AG04450 (cell line): ENCODE measurements around the gene MAN1B1. TPM values are rescaled to one million over a fixed set of nuclear protein-coding genes. Genes with fewer than 3 reads are reported as not detected.

Source experiments
- CTCF ChIA-PET: fragments of 300-600, 350-600 bp; formaldehyde crosslinking; extraction: SDS; loops from one replicate; lab custom pipeline; 2022; ENCODE audit warnings: antibody characterized with exemption, inconsistent platforms; lab: Charles Lee
- POLR2A ChIA-PET: fragments of 350-600 bp; formaldehyde crosslinking; extraction: SDS; loops from one replicate; lab custom pipeline; 2021; ENCODE audit warnings: antibody characterized with exemption, inconsistent platforms; lab: Yijun Ruan, JAX
- DNase-seq: peaks from one replicate; pipeline ENCODE4 v3.0.0-alpha.2; 2011; ENCODE audit warnings: low read depth, low spot score
- H3K27ac ChIP-seq: one replicate; pipeline ENCODE4 v1.5.1; 2012; ENCODE audit warnings: low read depth, low read length, control low read depth
- H3K27me3 ChIP-seq: one replicate; pipeline ENCODE4 v1.6.0; 2012; ENCODE audit warnings: low read length; ENCODE audit not compliant: control insufficient read depth, insufficient read depth
- H3K4me3 ChIP-seq: 2 replicates; pipeline ENCODE4 v1.5.1; 2011; ENCODE audit warnings: mild to moderate bottlenecking, low read depth, low read length, control low read depth
- H3K9me3 ChIP-seq: 2 replicates; pipeline ENCODE4 v1.5.1; 2012; ENCODE audit warnings: low read length; ENCODE audit not compliant: control insufficient read depth, insufficient read depth
- CTCF ChIP-seq: IDR thresholded peaks from 2 replicates; pipeline ENCODE4 v1.5.1; 2011; ENCODE audit warnings: low read depth, low read length, control low read depth, inconsistent platforms
- polyA plus RNA-seq: library from polyadenylated mRNA; depleted of rRNA; stranded (reverse); fragments of >200 nt; gene quantifications from 2 replicates; pipeline ENCODE4 v1.2.3, GENCODE V29; 2011

MAN1B1 gene
- polyA plus RNA-seq, 1 experiment: 40.8 TPM

- CTCF ChIA-PET: no interaction called here
These were observed 12.4 kb downstream of the MAN1B1 start for GRCh38 chr9:137099231-137099630.

GRCh38 chr9:137103206-137103999 lies 16.6 kb downstream of the MAN1B1 start:
- Histone ChIP-seq H3K27me3 (no peaks in the 10 kb centered on the region), H3K9me3 (peaks cover 23% of the 10 kb centered on the region), H3K4me3 (no peak overlapping the region), H3K27ac (no peak overlapping the region)
- DNase-seq: no peak
- no peak for TF ChIP-seq CTCF
- POLR2A ChIA-PET: interaction anchor here (0.8 kb wide), 1 partner anchor 86 kb away, joined by 4 read pairs; the partner anchor contains the start of gene SSNA1
- CTCF ChIA-PET: no interaction called here

More at GRCh38 chr9:137099231-137099630, 12.4 kb downstream of the MAN1B1 start:
- TF ChIP-seq CTCF: no peak
- no peak overlapping the region for H3K27ac ChIP-seq
- H3K9me3 ChIP-seq: peaks cover 23% of the 10 kb centered on the region
- POLR2A ChIA-PET: no interaction called here
- no peak overlapping the region for H3K4me3 ChIP-seq
- no peak for DNase-seq
- no peaks in the 10 kb centered on the region for H3K27me3 ChIP-seq

- CTCF ChIA-PET: no interaction called here
- TF ChIP-seq CTCF: no peak
- POLR2A ChIA-PET: no interaction called here
These were observed 19.3 kb downstream of the MAN1B1 start for GRCh38 chr9:137105814-137106661.

GRCh38 chr9:137106662-137107250 lies 20.0 kb downstream of the MAN1B1 start:
- H3K9me3 ChIP-seq: peaks cover 18% of the 10 kb centered on the region
- no peak for TF ChIP-seq CTCF
- ChIA-PET POLR2A (no interaction called here), CTCF (no interaction called here)
- no peak overlapping the region for H3K27ac ChIP-seq
- no peak overlapping the region for H3K4me3 ChIP-seq
- H3K27me3 ChIP-seq: no peaks in the 10 kb centered on the region
- no peak for DNase-seq

More at GRCh38 chr9:137105814-137106661, 19.3 kb downstream of the MAN1B1 start:
- no peak overlapping the region for H3K27ac ChIP-seq
- DNase-seq: no peak
- no peaks in the 10 kb centered on the region for H3K27me3 ChIP-seq
- no peak overlapping the region for H3K4me3 ChIP-seq
- H3K9me3 ChIP-seq: peaks cover 23% of the 10 kb centered on the region
